Mucosa of descending colon (tissue), 3 donors: ENCODE measurements around the gene TMEM215. TPM values are rescaled to one million over a fixed set of nuclear protein-coding genes. Genes with fewer than 3 reads are reported as not detected.
"Not testable (repeated sequence)": the region's sequence is repeated elsewhere in the genome, so short reads cannot be mapped to it uniquely, and the experiment has no call there.

Experiments
- ATAC-seq: fragments of 200-7000 bp; cut with Tn5 transposase; one replicate; pipeline ENCODE4 v1.9.1; 2020; ENCODE audit warnings: mild to moderate bottlenecking, moderate library complexity
- DNase-seq, 3 donors: peaks; one replicate each; pipeline ENCODE4 v3.0.0-alpha.2; 2020
- H3K36me3 ChIP-seq: fragments of 200-600 bp; one replicate; pipeline ENCODE4 v1.8.0; 2021; ENCODE audit warnings: low read depth, mild to moderate bottlenecking
- H3K4me1 ChIP-seq: fragments of 200-600 bp; one replicate; pipeline ENCODE4 v1.8.0; 2021; ENCODE audit warnings: low read depth, mild to moderate bottlenecking
- H3K4me3 ChIP-seq: fragments of 200-600 bp; one replicate; pipeline ENCODE4 v1.8.0; 2021; ENCODE audit warnings: mild to moderate bottlenecking
- H3K9me3 ChIP-seq: fragments of 200-600 bp; one replicate; pipeline ENCODE4 v1.8.0; 2021; ENCODE audit warnings: mild to moderate bottlenecking
- CTCF ChIP-seq: fragments of 200-600 bp; IDR thresholded peaks from one replicate; pipeline ENCODE4 v1.8.0; 2022; ENCODE audit warnings: antibody characterized with exemption, mild to moderate bottlenecking
- intact Hi-C, 2 donors: fragments of 100-400 bp; cut with DNase I in 1 of 2; cut with micrococcal nuclease in 1 of 2; formaldehyde crosslinking; loops; one replicate each; pipeline versions ENCODE4 v1.11.0 to v1.11.1; 2022; cut with DNase I, micrococcal nuclease
- total RNA-seq, 3 donors: library from RNA; stranded (reverse); fragmentation: NEBNext Ultra II Directional in 2 of 3; extraction: Animal tissue kit (Norgen Biotek cat#: 25700) in 2 of 3; gene quantifications; one replicate each; pipeline versions ENCODE4 v1.2.1 to v1.2.4, GENCODE V29; 2021 to 2023
- donor health status: DM: no; HTN: no; CAD: no; lungs with moderate emphysema.
- donor health status: DM: no; HTN: no; CAD: no.
- donor health status: DM: no; HTN: yes; CAD: no.

TMEM215 gene
- total RNA-seq, 3 donors from 2014 or later = 0.09 TPM; not detected in 2

- TF ChIP-seq CTCF = no peak
- no peaks in the 10 kb centered on the region for H3K9me3 ChIP-seq
- no peaks in the 10 kb centered on the region for H3K4me1 ChIP-seq
- H3K36me3 ChIP-seq = no peaks in the 10 kb centered on the region
- DNase-seq = no peak
- no peak overlapping the region for H3K4me3 ChIP-seq
- ATAC-seq = no peak
- intact Hi-C loops = no loop called here
Measured at GRCh38 chr9:32782476-32783167, 718 bp upstream of the TMEM215 start.

GRCh38 chr9:32787816-32788215 lies 4.5 kb downstream of the TMEM215 start:
- ATAC-seq = no peak
- Histone ChIP-seq H3K9me3 (no peaks in the 10 kb centered on the region), H3K36me3 (no peaks in the 10 kb centered on the region), H3K4me1 (no peaks in the 10 kb centered on the region), H3K4me3 (no peak overlapping the region)
- DNase-seq = no peak
- TF ChIP-seq CTCF = no peak
- intact Hi-C loops = no loop called here

- ATAC-seq, H3K4me1 ChIP-seq, DNase-seq, H3K36me3 ChIP-seq, H3K9me3 ChIP-seq, H3K4me3 ChIP-seq, intact Hi-C loops: not testable (repeated sequence)
Measured at GRCh38 chr9:32796015-32796414, 12.7 kb downstream of the TMEM215 start.

- Histone ChIP-seq H3K4me3 (no peak overlapping the region), H3K9me3 (no peaks in the 10 kb centered on the region), H3K36me3 (no peaks in the 10 kb centered on the region), H3K4me1 (no peaks in the 10 kb centered on the region)
- ATAC-seq = no peak
- no peak for DNase-seq
- intact Hi-C loops = no loop called here
- no peak for TF ChIP-seq CTCF
Measured at GRCh38 chr9:32801530-32801929, 18.2 kb downstream of the TMEM215 start.

GRCh38 chr9:32807217-32807616 lies 23.9 kb downstream of the TMEM215 start:
- no peak for DNase-seq
- peaks cover 6% of the 10 kb centered on the region for H3K9me3 ChIP-seq
- H3K36me3 ChIP-seq = no peaks in the 10 kb centered on the region
- TF ChIP-seq CTCF = no peak
- H3K4me1 ChIP-seq = no peaks in the 10 kb centered on the region
- no peak overlapping the region for H3K4me3 ChIP-seq
- intact Hi-C loops = no loop called here
- ATAC-seq = no peak

- no peak for ATAC-seq
- Histone ChIP-seq H3K36me3 (no peaks in the 10 kb centered on the region), H3K9me3 (peaks cover 6% of the 10 kb centered on the region), H3K4me3 (no peak overlapping the region), H3K4me1 (no peaks in the 10 kb centered on the region)
- no peak for TF ChIP-seq CTCF
- DNase-seq = no peak
- intact Hi-C loops = no loop called here
Measured at GRCh38 chr9:32811246-32811645, 27.9 kb downstream of the TMEM215 start.
